Neural cell (in vitro differentiated cells): ENCODE data around the gene TRPM4.

Source experiments
- CTCF ChIP-seq: fragments of 450-650 bp; IDR thresholded peaks from 2 replicates; pipeline ENCODE4 v1.5.1; 2014; ENCODE audit warnings: antibody characterized with exemption, mild to moderate bottlenecking, moderate library complexity; ENCODE audit not compliant: poor library complexity, severe bottlenecking
- RAD21 ChIP-seq: fragments of 450-650 bp; conservative IDR thresholded peaks from 2 replicates; pipeline ENCODE4 v1.6.1; 2014; ENCODE audit warnings: antibody characterized with exemption, mild to moderate bottlenecking, moderate library complexity
- SMC3 ChIP-seq: fragments of 450-650 bp; conservative IDR thresholded peaks from 2 replicates; pipeline ENCODE4 v1.6.1; 2014; ENCODE audit warnings: antibody characterized with exemption, mild to moderate bottlenecking, moderate library complexity; ENCODE audit not compliant: poor library complexity

GRCh38 chr19:49157445-49158224, at the start of gene TRPM4:
- no peak for TF ChIP-seq CTCF
- no peak for TF ChIP-seq SMC3
- TF ChIP-seq RAD21 = no peak
